ENCODE results near the gene SLC31A2.

DNA sequence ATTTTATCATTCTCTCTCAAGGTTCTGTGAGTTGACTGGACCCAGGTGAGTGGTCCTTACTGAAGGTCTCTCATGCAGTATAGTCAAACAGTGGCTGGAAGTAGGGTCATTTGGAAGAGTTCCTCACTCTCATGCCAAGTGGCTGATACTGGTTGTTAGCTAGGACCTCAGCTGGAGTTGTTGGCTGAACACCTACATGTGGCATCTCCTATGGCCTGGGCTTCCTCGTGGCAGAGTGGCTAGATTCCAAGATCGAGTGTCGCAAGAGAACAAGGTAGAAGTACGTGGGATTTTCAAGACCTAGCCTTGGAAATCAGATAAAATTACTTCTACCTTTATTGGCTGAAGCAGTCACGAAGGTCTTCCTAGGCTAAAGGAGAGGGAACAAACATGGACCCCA is 7.6 kb downstream of the SLC31A2 start:
- TF ChIP-seq RCOR1 (IDR thresholded peaks at IDR 0.05; ENCODE audit: low read length) (no peak), RAD21 (IDR thresholded peaks at IDR 0.05; ENCODE audit: low read length) (no peak), CTCF (IDR thresholded peaks at IDR 0.05) (no peak), NFIC (IDR thresholded peaks at IDR 0.05; ENCODE audit: borderline replicate concordance) (no peak), IRF3 (IDR thresholded peaks at IDR 0.05; ENCODE audit: low read depth, low read length) (no peak), MEF2A (IDR thresholded peaks at IDR 0.05; ENCODE audit: borderline replicate concordance, low read depth) (no peak), RFX5 (IDR thresholded peaks at IDR 0.05; ENCODE audit: low read length) (no peak), TAF1 (IDR thresholded peaks at IDR 0.05; ENCODE audit: borderline replicate concordance, low read depth, low read length) (no peak), TCF12 (IDR thresholded peaks at IDR 0.05) (no peak), JUND (IDR thresholded peaks at IDR 0.05) (no peak), SIN3A (IDR thresholded peaks at IDR 0.05; ENCODE audit: borderline replicate concordance, low read depth, low read length) (no peak)
- TF ChIP-seq, protein P1, sequence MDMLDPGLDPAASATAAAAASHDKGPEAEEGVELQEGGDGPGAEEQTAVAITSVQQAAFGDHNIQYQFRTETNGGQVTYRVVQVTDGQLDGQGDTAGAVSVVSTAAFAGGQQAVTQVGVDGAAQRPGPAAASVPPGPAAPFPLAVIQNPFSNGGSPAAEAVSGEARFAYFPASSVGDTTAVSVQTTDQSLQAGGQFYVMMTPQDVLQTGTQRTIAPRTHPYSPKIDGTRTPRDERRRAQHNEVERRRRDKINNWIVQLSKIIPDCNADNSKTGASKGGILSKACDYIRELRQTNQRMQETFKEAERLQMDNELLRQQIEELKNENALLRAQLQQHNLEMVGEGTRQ (IDR thresholded peaks at IDR 0.05; ENCODE audit: borderline replicate concordance, low read depth, low read length): no peak
- TF ChIP-seq, protein P2, sequence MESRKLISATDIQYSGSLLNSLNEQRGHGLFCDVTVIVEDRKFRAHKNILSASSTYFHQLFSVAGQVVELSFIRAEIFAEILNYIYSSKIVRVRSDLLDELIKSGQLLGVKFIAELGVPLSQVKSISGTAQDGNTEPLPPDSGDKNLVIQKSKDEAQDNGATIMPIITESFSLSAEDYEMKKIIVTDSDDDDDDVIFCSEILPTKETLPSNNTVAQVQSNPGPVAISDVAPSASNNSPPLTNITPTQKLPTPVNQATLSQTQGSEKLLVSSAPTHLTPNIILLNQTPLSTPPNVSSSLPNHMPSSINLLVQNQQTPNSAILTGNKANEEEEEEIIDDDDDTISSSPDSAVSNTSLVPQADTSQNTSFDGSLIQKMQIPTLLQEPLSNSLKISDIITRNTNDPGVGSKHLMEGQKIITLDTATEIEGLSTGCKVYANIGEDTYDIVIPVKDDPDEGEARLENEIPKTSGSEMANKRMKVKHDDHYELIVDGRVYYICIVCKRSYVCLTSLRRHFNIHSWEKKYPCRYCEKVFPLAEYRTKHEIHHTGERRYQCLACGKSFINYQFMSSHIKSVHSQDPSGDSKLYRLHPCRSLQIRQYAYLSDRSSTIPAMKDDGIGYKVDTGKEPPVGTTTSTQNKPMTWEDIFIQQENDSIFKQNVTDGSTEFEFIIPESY (IDR thresholded peaks at IDR 0.05; ENCODE audit: borderline replicate concordance, low read depth): no peak

All from SK-N-SH (cell line).